HG03108 (cell line): ENCODE data around the gene EYA3.

ENCODE experiments used
- ATAC-seq: cut with Tn5 transposase; IDR thresholded peaks from one replicate; pipeline ENCODE4 v1.9.1; 2021; ENCODE audit warnings: moderate library complexity; ENCODE audit not compliant: unreplicated experiment

Gene EYA3

DNA sequence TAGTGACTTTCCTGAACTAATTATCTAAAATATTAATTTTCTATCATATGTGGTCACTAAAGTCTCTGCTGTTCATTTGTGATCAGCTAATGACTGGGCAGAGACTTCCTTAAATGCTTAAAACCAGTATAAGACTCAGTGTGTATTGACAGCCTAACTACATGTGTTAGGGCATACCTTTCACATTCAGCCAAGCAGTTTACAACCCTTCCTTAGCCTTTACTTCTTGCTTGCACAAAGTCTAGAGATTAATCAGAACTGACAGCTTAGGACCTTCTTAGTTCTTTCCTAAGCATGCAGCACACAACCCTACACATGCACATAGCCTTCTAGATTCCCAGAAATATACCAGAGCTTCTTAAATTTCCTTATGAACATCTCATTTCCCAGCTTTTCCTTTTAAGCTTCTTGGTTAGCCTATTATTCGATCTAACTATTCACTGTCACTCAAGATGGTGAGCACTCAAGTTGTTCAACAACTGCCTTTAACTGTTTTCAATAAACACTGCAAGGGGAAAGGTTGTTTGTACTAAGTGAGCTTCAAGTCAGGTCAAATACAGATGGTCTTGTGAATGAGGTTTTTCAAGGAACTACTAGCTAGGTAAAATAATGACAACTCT lies 13.4 kb downstream of the EYA3 start:
- ATAC-seq, result no peak

DNA sequence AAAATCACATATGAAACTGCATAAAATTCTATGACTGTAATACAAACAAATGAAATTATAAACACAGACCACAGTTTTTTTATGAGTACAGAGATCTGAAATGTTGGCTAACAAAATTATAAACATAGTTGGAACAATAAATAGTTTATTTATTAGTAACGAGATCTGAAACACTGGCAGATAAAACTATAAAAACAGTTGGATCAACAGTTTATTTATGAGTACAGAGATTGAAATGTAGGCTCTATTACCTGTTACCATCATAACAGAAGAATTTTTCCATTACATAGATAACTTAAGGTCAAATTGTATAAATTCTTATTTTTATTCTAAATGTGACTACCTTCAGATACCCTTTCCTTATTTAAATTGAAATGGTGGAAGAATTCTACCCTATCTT lies 14.5 kb downstream of the EYA3 start:
- ATAC-seq, result no peak

DNA sequence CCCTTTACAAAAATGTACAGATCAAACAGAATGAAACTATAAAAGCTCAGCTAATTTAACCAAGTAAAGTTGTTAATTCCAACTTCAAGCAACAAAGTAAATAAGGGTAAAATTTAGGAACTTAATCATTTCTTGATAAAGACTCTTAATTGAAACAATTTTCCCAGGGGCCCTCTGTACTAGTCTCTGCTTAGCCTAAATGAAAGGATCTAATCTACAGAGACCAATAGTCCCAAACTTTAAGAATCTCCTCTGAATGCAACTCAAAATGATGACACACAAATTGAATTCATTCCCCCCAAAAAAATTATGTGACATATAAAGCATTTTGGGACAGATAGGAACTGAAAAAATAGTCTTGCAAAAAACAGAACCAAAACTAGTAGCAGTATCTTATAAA lies 16.6 kb downstream of the EYA3 start:
- ATAC-seq, result no peak

DNA sequence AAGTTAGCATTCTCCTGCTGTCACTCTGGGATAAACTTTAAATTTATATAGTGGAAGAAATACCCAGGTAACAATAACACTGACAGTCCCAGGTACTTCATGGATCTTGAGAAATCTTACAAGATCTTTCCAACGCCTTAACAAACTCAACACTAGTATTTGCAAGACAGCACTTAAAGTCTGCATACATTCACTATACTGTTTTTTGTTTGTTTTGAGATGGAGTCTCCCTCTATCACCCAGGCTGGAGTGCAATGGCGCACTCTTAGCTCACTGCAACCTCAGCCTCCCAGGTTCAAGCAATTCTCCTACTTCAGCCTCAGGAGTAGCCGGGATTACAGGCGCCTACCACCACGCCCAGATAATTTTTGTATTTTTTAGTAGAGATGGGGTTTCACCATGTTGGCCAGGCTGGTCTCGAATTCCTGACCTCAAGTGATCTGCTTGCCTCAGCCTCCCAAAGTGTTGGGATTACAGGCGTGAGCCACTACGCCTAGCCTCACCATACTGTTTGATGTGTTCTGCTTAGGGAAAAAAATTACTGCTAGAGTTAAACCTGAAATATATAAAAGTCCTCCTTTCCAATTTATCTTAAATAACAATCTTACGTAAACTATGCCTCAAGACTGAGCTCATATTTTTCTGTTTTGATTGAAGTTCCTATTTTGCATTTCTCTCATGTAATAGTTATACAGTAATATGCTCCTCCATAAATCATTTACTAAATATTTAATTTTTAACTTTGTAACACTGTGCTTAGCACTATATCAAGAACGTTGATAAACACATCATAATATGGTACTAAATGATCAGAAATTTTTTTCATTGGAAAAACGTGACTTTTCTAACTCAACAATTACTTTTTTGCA lies 17.5 kb downstream of the EYA3 start:
- no peak for ATAC-seq

DNA sequence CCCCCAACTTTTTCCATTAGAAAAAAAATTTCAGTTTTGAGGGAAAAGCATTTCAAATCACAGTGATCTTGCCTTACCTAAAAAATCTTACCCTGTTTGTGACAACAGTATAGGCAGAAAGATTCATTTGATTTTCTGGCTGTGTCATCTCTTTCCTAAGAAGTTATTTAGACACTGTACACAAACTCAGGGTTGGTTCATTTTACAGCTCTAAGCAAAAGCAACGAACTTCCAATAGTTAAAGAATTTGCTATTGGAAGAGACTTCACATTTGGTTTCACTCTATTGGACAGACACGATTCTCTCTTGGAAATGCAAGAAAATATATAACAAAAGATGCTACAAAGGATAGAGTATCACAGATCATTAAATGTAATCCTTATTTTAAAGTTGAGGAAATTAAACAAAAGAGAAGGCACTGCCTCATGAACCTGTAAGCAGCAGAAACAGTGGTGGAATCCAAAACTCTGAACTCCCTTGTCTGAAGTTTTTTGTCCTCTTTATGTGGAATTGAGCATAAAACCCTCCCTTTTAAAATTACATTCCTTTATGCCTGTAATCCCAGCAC lies 20.8 kb downstream of the EYA3 start:
- ATAC-seq, result no peak

DNA sequence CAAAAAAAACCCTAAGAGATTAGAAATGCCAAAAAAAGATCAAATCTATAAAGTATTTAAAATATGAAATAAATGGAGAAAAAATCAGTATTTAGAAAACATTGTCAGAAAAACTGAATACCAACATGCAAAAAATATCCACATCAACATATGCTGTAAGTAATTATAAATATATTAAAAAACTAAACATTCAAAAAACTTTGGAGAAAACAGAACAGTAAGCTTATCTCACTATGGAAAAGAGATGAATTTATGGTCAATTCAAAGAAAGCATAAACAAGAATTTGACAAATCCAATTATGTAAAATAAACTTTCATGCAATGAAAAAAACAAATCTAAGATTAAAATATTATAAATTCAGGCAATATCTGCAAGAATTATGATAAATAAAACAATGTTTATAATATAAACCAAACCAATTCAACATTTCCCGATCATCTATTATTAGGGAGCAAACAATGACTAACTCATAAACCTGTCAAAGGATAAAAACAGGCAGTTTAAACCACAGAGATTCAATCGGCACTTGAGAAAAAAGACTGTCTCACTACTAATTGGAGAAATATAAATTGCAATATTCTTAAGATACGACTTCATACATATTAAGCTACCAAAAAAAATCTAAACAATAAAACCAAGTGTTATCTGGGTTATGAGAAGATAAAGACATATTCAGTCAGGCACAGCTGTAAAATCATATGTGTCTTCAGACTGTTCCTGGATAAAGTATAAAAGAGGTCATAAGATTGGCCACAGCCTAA lies 21.8 kb downstream of the EYA3 start:
- no peak for ATAC-seq

DNA sequence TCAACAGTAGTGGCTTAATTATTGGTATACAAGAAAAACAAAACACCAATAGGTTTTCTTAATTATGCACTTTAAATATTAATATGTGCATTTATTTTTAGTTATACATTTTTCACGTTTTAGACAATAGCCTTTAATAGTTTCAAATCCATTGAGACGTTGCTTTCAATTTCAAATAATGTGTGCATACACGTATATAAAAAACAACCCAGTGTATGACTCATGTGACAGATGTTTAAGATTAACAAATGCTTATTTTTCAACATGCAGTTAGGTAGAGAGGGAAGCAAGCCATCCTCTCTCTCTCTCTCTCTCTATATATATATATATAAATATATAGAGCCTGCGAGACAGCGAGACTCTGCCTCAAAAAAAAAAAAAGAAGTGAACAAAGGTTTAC lies 24.3 kb downstream of the EYA3 start:
- ATAC-seq, result no peak

DNA sequence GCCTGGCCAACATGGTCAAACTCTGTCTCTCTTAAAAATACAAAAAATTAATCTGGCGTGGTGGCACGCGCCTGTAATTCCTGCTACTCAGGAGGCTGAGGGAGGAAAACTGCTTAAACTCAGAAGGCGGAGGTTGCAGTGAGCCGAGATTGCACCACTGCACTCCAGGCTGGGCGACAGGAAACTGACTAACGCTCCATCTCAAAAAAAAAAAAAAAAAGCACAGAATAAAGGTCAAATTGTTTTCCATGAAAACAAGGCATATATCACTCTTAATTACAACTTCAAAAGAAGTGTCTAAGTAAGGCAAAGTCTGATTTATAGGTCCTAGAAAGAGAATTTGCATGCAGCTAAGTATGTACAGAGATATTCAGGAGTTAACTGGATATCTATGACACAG lies 25.6 kb downstream of the EYA3 start:
- ATAC-seq, result no peak

DNA sequence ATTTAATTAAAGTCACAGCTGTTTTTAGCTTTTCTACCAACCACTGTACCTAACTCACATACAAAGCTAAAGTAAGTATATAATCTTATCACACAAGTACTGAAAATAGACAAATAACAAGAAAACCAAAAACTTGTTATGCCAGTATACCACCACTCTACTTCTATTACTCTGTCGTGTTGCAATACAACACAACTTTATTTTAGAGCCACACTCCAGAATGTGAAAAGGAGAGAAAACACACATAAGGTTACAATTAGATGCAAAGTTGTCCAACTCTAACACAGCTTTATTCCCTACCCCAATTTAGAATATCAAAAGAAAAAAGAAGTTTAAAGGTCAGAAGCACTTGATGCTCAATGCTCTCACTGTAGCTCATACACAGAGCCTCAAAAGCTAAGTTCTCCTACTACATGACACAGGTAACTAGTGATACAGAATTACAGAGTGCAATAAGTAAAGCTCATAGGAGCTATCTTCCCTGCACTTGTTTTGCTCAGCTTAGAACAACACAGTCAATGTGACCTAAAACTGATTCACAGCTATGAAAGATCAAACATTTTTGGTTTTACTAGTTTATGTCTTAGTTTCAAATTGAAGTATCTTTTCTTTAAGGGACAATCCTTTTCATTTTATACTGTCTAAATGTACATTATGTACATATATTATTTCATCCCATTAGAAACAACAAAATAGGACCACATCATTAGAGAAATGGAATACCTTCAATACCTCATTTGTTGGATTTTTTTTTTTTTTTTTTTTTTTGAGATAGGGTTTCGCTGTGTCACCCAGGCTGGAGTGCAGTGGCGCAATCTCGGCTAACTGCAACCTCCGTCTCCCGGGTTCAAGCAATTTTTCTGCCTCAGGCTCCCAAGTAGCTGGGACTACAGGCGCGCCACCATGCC lies 29.2 kb downstream of the EYA3 start:
- no peak for ATAC-seq

DNA sequence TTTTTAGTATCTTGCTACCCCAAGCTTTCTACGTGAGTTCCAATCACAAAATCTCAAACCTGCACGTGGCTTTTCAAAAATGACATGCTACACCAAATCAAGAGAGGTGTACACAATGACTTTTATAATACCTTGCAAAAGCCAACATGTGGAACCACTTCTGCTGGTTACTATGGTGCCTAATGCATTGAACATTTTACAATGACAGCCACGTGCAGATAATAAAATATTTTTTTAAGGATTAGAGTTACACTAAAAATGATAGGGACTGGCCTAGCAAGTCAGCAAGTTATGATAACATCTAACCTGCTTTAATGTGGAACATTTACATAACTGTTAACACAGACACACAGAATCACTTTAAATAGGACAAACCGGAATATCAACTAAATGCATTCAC lies 30.2 kb downstream of the EYA3 start:
- no peak for ATAC-seq

DNA sequence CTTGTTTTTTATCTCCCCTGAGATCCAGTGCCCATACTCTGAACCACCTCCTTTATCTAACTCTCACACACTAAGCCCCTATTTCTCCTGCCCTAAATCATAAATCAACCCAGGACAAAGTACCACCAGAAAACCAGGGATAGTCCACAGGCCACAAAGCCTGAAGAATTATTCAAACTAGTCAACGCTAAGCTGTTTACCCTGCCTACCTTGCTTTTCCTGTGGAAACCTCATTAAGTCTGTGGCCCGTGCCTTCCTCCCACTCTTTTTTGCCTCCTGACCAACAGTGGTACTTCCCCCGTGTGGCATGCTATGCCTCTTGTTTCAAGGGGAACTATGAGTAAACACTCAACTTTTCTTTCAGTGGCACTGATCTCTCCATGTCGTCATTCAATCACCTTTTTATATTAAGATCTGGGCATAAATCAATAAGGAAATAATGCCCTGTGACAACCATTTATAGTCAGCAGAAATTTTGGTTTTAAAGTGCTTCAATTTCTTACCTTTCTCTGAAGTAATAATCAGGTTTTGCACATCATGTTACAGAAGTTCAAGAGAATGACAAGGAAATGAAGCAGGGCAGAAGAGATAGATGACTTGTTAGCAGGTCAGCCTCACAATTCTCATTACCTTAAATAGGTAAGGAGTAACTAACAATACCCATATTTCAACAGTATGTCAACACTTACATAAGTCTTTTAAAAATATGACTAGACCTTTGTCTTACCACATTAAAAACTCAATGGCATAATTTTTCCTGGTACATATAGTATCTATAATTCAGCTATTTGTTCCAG lies 32.1 kb downstream of the EYA3 start:
- ATAC-seq, result peak; percentile 84

DNA sequence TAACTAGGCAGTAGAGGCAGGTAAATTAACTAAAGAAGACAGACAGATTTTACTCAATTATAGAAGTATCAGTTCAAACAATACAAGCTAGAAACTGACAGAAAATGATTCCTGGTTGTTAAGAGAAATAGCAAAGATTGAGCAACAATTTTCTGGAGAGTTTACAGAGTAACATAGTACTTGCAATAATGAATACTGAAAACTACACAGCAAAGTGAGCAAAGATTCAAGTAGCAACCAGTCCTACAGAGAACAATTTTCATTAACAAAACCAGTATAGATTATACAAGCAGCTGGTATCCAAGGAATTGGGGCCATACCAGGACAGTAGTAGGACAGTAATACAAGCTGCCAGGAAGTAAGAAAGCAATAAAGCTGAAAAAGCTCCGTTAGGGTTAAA lies 37.6 kb downstream of the EYA3 start:
- no peak for ATAC-seq

DNA sequence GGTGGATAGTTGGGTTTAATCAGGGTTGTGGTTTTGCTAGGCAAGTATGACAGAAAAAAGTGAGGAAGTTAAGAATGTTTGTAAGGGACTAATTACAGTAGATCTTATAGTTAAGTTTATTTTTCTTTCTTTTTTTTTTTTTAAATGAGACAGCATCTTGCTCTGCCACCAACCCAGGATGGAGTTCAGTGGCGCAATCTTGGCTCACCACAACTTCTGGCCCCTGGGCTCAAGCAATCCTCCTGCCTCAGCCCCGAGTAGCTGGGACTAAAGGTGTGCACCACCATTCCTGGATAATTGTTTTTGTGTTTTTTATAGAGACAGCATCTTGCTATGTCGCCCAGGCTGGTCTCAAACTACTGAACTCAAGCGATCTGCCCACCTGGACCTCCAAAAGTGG lies 41.7 kb downstream of the EYA3 start:
- no peak for ATAC-seq

DNA sequence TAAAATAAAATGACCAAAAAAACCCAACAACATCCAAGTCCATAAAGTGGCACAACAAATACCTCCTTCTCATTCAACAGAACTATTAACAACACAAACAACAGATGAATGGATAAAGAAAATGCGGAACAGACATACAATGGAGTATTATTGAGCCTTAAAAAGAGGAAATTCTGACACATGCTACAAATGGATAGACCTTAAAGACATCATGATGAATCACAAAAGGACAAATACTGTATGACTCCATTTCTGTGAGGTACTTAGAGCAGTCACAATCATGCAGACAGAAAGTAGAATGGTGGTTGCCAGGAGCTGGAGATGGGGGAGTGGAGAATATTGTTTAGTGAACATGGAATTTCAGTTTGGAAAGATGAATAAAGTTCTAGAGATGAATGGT lies 42.6 kb downstream of the EYA3 start:
- no peak for ATAC-seq

DNA sequence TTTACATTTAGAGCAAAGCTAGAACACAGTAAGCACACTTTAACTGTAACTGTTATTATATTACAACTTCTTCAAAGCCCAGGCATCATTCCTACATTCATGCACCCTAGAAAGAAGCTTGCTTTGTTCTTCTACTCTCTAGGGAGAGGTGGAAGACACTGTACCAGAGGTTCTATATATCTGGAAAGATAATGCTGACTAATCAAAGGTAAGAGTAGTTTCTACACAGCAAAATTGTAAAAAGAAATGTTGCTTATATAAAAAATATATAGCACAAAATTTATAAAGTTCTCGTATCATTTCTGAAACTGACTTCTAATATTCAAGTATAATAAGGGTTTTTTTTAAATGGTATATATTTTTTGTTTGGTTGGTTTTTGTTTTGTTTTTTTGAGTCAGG lies 44.0 kb downstream of the EYA3 start:
- ATAC-seq, result no peak

DNA sequence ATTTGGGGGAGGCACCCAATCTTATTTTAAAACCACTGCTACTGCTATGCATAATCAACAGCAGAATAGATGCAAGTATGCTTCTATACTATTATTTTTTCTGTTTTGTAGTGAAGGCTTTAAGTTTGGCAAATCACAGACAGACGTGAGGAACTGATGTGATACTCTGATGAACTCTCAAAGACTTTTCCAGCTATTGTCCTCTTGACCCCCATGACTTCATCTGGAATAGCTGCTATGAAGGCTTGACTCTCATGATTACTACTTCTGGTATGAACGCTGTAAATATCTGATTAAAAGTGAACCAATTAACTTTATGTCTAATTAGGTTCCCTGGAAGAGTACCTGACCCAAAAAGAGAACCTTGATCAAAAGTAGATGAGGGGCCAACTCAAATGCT lies 49.1 kb downstream of the EYA3 start:
- no peak for ATAC-seq

DNA sequence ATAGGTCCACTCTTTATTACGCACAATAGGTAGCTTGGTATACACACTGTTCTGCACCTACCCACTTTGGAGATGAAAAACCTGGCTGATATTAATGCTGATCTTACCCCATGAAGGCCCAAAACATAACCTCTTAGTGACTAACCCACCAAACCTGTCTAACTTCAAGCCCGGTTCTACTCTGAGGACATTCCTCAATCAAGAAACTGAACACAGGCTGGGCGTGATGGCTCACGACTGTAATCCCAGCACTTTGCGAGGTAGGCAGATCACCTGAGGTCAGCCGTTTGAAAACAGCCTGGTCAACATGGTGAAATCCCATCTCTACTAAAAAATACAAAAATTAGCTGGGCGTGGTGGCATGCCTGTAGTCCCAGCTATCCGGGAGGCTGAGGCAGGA lies 50.5 kb downstream of the EYA3 start:
- no peak for ATAC-seq

DNA sequence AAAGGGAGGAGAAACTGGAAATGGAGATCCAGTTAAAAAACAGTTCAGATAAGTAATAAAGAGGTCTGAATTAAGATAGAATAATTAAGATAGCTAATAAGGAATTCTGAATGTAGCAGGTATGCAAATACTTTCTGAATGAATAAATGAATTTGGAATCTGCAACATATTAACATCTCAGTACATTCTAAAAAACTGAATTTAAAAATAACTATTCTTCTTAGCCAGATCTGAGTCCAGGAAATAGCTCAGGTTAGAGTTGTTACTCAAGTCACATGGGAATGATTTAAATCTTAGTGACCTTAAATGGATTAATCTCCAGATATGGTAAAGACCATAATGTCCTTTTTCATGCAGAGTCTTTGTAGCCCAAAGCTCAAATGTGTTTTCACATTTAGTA lies 51.2 kb downstream of the EYA3 start:
- ATAC-seq, result no peak

DNA sequence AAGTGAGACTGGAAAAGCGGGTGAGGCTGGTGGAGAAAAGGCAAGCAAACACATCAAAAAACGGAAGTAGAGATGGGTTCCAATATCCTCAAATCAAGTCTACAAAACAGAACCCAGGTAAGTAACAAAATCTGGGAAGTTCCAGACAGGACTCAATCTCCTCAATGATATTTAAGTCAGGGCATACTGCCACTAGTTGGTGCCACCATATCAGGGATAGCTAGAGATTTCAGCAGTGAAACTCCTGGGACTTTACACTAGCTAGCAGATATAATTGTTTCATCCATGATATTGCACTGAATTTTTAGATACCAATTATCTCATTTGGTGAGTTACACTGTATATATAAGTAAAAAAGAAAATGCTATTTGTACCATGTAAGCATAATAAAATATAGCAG lies 52.0 kb downstream of the EYA3 start:
- ATAC-seq, result no peak

DNA sequence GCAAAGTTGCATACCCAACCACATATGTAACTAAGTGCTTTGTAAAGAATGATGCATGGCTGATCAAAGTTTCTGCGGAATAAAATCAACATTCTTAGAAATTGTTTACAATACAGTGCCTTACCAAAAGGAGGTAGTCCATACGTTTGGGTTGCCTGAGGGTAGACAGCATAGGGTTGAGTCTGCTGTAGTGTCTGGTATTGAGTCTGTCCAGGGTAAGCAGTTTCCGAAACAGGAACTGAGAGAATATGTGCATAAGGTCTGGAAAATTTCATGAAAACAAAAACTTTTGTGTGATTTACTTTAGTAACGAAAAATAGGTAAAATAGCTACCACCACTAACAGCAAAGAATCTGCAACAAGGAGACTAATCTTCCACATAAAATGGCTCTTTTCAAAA lies 53.0 kb downstream of the EYA3 start:
- ATAC-seq, result no peak
